PC-3 (cell line): ENCODE measurements around the gene CDH4.

Experiments used
- EZH2 ChIP-seq: fragments of 300-600 bp; sonication (generic); IDR thresholded peaks from one replicate; pipeline ENCODE4 v1.6.1; 2017; ENCODE audit warnings: antibody characterized with exemption, mild to moderate bottlenecking, low read length; ENCODE audit not compliant: unreplicated experiment
- EZH2phosphoT487 ChIP-seq: fragments of 300-600 bp; sonication (generic); IDR thresholded peaks from 2 replicates; pipeline ENCODE4 v1.6.1; 2018; ENCODE audit warnings: mild to moderate bottlenecking, antibody characterized with exemption, low read length, borderline replicate concordance
- TF ChIP-seq, protein P1 (sequence below): fragments of 300-600 bp; sonication (generic); conservative IDR thresholded peaks from 2 replicates; pipeline ENCODE4 v1.5.1; 2017; ENCODE audit warnings: antibody characterized with exemption, low read depth, mild to moderate bottlenecking, low read length

DNA sequence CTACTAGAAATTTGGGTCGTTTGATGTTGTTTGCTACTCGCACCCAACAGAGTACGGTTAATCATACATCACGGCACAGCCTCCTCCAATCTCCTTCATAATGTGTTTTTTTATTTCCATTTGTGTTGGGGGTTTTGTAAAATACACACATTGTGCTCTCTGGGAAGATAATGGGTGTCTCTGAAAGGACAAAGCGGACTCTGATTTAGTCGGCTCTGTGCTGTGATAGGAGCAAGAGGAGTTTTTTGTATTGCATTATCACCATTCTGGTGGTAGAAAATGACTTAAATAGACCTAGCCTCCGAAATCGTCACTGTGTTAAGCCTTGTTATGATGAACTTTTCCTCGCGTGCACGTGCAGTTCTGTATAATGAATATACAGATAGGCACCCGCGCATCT is 196.3 kb downstream of the CDH4 start:
- TF ChIP-seq, protein P1, sequence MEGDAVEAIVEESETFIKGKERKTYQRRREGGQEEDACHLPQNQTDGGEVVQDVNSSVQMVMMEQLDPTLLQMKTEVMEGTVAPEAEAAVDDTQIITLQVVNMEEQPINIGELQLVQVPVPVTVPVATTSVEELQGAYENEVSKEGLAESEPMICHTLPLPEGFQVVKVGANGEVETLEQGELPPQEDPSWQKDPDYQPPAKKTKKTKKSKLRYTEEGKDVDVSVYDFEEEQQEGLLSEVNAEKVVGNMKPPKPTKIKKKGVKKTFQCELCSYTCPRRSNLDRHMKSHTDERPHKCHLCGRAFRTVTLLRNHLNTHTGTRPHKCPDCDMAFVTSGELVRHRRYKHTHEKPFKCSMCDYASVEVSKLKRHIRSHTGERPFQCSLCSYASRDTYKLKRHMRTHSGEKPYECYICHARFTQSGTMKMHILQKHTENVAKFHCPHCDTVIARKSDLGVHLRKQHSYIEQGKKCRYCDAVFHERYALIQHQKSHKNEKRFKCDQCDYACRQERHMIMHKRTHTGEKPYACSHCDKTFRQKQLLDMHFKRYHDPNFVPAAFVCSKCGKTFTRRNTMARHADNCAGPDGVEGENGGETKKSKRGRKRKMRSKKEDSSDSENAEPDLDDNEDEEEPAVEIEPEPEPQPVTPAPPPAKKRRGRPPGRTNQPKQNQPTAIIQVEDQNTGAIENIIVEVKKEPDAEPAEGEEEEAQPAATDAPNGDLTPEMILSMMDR: no peak
- TF ChIP-seq EZH2phosphoT487 (no peak), EZH2 (no peak)
